22Rv1 (cell line): ENCODE measurements around the gene ARHGEF28.

ENCODE experiments used
- ZFX ChIP-seq: fragments of 450-650 bp; IDR thresholded peaks from 2 replicates; pipeline ENCODE4 v1.6.1; 2017; ENCODE audit warnings: antibody characterized with exemption, borderline replicate concordance
- TF ChIP-seq, protein P1 (sequence below): fragments of 450-650 bp; IDR thresholded peaks from 2 replicates; pipeline ENCODE4 v1.5.1; 2017; ENCODE audit warnings: mild to moderate bottlenecking

DNA sequence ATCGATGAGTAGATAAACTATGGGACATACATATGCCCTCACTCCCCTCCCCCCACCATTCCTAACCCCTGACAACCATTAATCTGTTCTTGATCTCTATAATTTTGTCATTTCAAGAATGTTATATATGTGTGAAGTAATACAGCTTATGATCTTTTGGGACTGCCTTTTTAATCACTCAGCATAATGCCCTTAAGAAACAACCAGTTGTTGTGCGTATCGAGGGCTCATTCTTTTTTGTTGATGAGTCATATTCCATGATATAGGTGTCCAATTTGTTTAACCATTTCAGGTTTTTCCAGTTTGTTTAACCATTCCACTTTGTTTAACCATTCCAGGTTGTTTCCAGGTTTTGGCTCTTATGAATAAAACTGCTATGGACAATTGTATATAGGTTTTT is 75.6 kb downstream of the ARHGEF28 start:
- TF ChIP-seq ZFX = no peak
- TF ChIP-seq, protein P1, sequence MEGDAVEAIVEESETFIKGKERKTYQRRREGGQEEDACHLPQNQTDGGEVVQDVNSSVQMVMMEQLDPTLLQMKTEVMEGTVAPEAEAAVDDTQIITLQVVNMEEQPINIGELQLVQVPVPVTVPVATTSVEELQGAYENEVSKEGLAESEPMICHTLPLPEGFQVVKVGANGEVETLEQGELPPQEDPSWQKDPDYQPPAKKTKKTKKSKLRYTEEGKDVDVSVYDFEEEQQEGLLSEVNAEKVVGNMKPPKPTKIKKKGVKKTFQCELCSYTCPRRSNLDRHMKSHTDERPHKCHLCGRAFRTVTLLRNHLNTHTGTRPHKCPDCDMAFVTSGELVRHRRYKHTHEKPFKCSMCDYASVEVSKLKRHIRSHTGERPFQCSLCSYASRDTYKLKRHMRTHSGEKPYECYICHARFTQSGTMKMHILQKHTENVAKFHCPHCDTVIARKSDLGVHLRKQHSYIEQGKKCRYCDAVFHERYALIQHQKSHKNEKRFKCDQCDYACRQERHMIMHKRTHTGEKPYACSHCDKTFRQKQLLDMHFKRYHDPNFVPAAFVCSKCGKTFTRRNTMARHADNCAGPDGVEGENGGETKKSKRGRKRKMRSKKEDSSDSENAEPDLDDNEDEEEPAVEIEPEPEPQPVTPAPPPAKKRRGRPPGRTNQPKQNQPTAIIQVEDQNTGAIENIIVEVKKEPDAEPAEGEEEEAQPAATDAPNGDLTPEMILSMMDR = no peak
